ENCODE measurements around the gene SRRM5.

Gene SRRM5

GRCh38 chr19:43581467-43581866 is 30.4 kb upstream of the SRRM5 start:
- 0 out of 2 replicates have a peak overlapping the region, but pooled peaks have one; percentile 8 for H3K4me3 ChIP-seq (ENCODE audit: low read length)
- no peak for TF ChIP-seq CTCF (IDR thresholded peaks at IDR 0.05; ENCODE audit: low read depth, low read length, poor library complexity, severe bottlenecking)
- no peak for TF ChIP-seq EZH2phosphoT487 (IDR thresholded peaks at IDR 0.05; ENCODE audit: borderline replicate concordance, low read length)
- H3K4me2 ChIP-seq (ENCODE audit: low read length) = peak overlapping the region; percentile 46

GRCh38 chr19:43582495-43582894 is 29.4 kb upstream of the SRRM5 start:
- peaks cover 43% of the 10 kb centered on the region for H3K4me1 ChIP-seq (ENCODE audit: control insufficient read depth, low read length)
- TF ChIP-seq CTCF (IDR thresholded peaks at IDR 0.05; ENCODE audit: low read depth, low read length, poor library complexity, severe bottlenecking) = no peak
- TF ChIP-seq EZH2phosphoT487 (IDR thresholded peaks at IDR 0.05; ENCODE audit: borderline replicate concordance, low read length) = no peak
- H3K4me3 ChIP-seq (ENCODE audit: low read length) = no peak overlapping the region
- H3K36me3 ChIP-seq (ENCODE audit: control insufficient read depth, low read length) = no peaks in the 10 kb centered on the region; the same call in 1 of the 2 replicates
- H3F3A ChIP-seq (ENCODE audit: control insufficient read depth, insufficient read depth) = peaks cover 10% of the 10 kb centered on the region
- H3K4me2 ChIP-seq (ENCODE audit: low read length) = peak overlapping the region; percentile 46
- no peaks in the 10 kb centered on the region for H3K79me2 ChIP-seq (ENCODE audit: control insufficient read depth, low read length)
- H3K27me3 ChIP-seq (ENCODE audit: control insufficient read depth, low read length) = peaks cover 8% of the 10 kb centered on the region; the same call in 1 of the 2 replicates
- no peaks in the 10 kb centered on the region for H3K9me3 ChIP-seq (ENCODE audit: control insufficient read depth, insufficient read depth, low read length)
- no peak overlapping the region for H3K27ac ChIP-seq (ENCODE audit: low read depth, low read length)
- H3K9me2 ChIP-seq (replicated peaks; ENCODE audit: control insufficient read depth, low read length) = no peaks in the 10 kb centered on the region
- H4K20me1 ChIP-seq (ENCODE audit: control insufficient read depth, insufficient read depth, low read depth, low read length) = no peaks in the 10 kb centered on the region

More at GRCh38 chr19:43581467-43581866, 30.4 kb upstream of the SRRM5 start:
- Histone ChIP-seq H3K36me3 (ENCODE audit: control insufficient read depth, low read length) (no peaks in the 10 kb centered on the region; the same call in 1 of the 2 replicates), H3K4me1 (ENCODE audit: control insufficient read depth, low read length) (peaks cover 43% of the 10 kb centered on the region), H3K9me2 (replicated peaks; ENCODE audit: control insufficient read depth, low read length) (no peaks in the 10 kb centered on the region), H3K9me3 (ENCODE audit: control insufficient read depth, insufficient read depth, low read length) (no peaks in the 10 kb centered on the region), H4K20me1 (ENCODE audit: control insufficient read depth, insufficient read depth, low read depth, low read length) (no peaks in the 10 kb centered on the region), H3K27me3 (ENCODE audit: control insufficient read depth, low read length) (peaks cover 8% of the 10 kb centered on the region; the same call in 1 of the 2 replicates), H3F3A (ENCODE audit: control insufficient read depth, insufficient read depth) (peaks cover 10% of the 10 kb centered on the region), H3K27ac (ENCODE audit: low read depth, low read length) (no peak overlapping the region), H3K79me2 (ENCODE audit: control insufficient read depth, low read length) (no peaks in the 10 kb centered on the region)

GRCh38 chr19:43584484-43584883 is 27.4 kb upstream of the SRRM5 start:
- Histone ChIP-seq H3K4me2 (ENCODE audit: low read length) (0 out of 2 replicates have a peak overlapping the region, but pooled peaks have one; percentile 5), H3K4me1 (ENCODE audit: control insufficient read depth, low read length) (peaks cover 43% of the 10 kb centered on the region), H3K27ac (ENCODE audit: low read depth, low read length) (no peak overlapping the region), H3K4me3 (ENCODE audit: low read length) (no peak overlapping the region), H3K9me3 (ENCODE audit: control insufficient read depth, insufficient read depth, low read length) (no peaks in the 10 kb centered on the region), H3K27me3 (ENCODE audit: control insufficient read depth, low read length) (no peaks in the 10 kb centered on the region), H3F3A (ENCODE audit: control insufficient read depth, insufficient read depth) (peaks cover 10% of the 10 kb centered on the region), H4K20me1 (ENCODE audit: control insufficient read depth, insufficient read depth, low read depth, low read length) (no peaks in the 10 kb centered on the region), H3K9me2 (replicated peaks; ENCODE audit: control insufficient read depth, low read length) (no peaks in the 10 kb centered on the region), H3K79me2 (ENCODE audit: control insufficient read depth, low read length) (no peaks in the 10 kb centered on the region), H3K36me3 (ENCODE audit: control insufficient read depth, low read length) (no peaks in the 10 kb centered on the region; the same call in 1 of the 2 replicates)
- TF ChIP-seq EZH2phosphoT487 (IDR thresholded peaks at IDR 0.05; ENCODE audit: borderline replicate concordance, low read length) (no peak), CTCF (IDR thresholded peaks at IDR 0.05; ENCODE audit: low read depth, low read length, poor library complexity, severe bottlenecking) (no peak)

All from DOHH2 (cell line).